SH-SY5Y (cell line): ENCODE measurements around the gene CLHC1.

Experiments
- GATA2 ChIP-seq: IDR thresholded peaks from 2 replicates; pipeline ENCODE4 v1.6.1; 2011; ENCODE audit warnings: mild to moderate bottlenecking, low read depth, low read length
- GATA3 ChIP-seq: IDR thresholded peaks from 2 replicates; pipeline ENCODE4 v1.6.1; 2011; ENCODE audit warnings: low read depth, mild to moderate bottlenecking, low read length, moderate library complexity

CLHC1 gene

DNA sequence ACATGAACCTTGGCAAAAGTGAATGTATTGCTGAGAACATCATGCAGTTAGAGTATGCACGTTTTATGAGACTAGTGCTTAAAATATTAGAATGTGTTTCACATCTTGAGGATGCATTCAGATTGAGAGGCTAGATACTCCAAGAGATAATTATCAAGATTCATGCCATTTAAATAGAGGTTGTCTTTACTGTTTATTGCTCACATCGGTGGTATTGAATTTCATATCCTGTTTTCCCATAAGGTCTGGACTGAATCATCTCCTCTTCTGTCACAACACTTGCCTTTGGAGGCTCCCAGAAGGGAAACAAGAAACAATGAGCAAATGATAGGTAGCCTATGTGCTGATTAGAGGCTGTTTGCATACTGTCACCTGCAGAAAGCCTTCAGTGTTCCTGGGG lies 83.8 kb downstream of the CLHC1 start:
- TF ChIP-seq GATA2 (no peak), GATA3 (no peak)

GRCh38 chr2:55147531-55147930 lies 84.6 kb downstream of the CLHC1 start:
- TF ChIP-seq GATA2 (no peak), GATA3 (no peak)

DNA sequence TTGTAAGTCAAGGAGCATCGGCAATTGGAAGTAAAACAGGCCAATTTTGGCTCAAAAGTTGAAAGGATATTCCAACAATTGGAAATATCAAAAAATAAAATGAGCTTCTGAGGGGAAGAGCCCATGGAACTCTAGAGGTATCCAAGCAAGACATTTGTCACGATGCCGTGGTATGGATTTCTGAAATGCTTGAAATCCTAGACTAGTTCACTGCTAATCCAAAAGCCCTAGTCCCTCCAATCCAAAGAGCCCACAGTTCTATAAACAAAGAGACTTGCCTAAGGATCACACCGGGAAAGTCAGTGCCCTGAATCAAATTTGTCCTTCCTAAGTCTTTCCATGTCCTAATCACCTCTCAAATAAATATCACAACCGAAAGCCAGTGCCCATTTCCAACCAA lies 85.1 kb downstream of the CLHC1 start:
- TF ChIP-seq GATA2 (no peak), GATA3 (no peak)

DNA sequence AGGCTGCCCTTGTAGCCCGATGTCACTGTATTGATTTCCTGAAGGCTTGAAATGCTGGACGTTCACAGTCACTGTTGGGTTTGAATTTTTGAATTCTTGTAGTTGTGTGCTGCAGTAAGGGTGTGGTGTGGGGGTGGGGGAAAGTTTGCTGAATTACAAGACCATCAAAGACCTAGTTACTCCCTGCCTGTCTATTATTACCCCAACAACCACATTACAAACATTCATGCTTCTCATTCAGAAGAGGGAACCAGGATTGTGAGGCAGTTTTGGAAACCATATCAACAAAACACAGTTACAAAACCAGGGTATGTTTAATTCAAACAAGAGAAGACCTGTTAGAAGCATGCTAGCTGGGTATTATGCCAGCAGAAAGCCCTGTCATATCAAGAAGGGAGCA lies 85.8 kb downstream of the CLHC1 start:
- TF ChIP-seq GATA2: no peak
- TF ChIP-seq GATA3: no peak

GRCh38 chr2:55144922-55145820 lies 86.9 kb downstream of the CLHC1 start:
- TF ChIP-seq GATA2 (no peak), GATA3 (no peak)

- no peak for TF ChIP-seq GATA2
- TF ChIP-seq GATA3: no peak
Observed at GRCh38 chr2:55142518-55142917, 89.6 kb downstream of the CLHC1 start.

DNA sequence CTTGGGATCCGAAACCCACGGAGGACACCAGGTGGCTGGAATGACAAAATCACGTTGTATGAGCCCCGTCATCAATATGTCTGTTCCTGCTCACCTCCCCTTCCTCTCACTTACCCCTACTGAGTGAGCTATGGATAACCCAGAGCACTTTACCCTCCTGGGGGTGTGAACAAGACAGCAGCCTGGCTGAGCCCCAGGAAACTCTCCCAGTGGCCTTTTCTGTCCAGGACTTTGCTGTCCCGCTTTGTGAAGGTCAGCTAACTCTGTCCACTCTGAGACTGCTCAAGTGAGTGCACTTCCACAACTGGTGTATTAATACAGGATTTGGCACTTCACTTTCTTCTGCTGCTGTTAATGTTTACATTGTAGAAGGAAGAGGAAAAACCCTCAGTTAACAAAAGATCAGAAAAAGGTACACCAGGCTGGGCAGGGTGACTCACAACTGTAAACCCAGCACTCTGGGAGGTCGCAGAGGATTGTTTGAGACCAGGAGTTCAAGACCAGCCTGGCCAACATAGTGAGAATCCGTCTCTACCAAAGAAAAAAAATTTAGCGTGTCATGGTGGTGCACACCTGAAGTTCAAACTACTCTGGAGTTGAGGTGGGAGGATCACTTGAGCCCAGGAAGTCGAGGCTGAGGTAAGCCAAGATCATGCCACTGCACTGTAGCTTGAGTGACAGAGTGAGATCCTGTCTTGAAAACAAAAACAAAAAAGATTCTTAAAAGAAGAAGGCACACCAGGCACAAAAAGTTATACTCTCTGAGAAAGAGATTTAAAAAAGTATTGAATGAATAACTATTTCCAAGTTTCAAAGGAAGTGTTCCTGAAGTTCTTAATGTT lies 90.3 kb downstream of the CLHC1 start:
- no peak for TF ChIP-seq GATA2
- no peak for TF ChIP-seq GATA3

- TF ChIP-seq GATA2: no peak
- no peak for TF ChIP-seq GATA3
Observed at GRCh38 chr2:55140316-55141219, 91.5 kb downstream of the CLHC1 start.

GRCh38 chr2:55139305-55139704 lies 92.8 kb downstream of the CLHC1 start:
- no peak for TF ChIP-seq GATA3
- TF ChIP-seq GATA2: no peak

- TF ChIP-seq GATA3: no peak
- no peak for TF ChIP-seq GATA2
Observed at GRCh38 chr2:55138882-55139229, 93.2 kb downstream of the CLHC1 start.

DNA sequence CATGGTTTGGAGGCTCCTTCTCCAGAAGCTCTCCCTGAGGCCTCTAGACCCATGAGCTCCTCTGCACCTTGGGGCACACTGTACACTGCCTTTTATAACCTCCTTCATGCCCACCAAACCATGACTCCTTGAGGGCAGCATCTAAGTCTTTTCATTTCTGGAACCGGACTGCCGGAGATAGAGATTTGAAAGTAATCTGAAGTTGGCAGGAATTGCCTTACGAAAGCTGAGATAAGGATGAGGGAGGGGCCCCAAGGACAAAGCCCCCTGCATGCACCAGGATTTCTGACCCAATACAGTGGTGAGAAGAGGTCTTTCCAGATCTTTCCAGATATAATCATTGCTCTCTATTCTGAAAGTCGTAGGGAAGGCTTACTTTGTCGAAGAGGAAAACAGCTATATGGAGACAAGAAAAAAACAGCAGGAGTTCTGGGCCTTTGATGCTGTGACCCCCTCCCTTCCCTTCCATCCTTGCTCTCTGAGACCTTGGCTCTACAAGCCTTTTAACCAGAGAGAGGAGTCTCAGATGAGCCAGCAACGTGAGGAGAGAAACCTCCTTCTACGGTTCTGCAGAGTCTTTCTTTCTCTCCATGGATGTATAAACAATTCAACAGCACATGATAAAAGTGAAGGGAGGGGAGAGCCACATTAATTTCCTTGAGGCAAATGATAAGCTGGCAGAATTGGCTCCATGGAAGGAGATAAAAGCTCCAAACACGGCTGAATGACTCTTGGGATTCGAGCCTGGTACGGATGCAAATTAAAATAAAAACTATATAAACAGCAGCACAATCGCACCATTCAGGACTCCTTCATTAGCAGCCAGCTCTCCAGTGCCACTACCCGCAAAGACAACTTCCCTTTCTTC lies 93.8 kb downstream of the CLHC1 start:
- TF ChIP-seq GATA2 (no peak), GATA3 (no peak)

- TF ChIP-seq GATA3 (no peak), GATA2 (no peak)
Observed at GRCh38 chr2:55137024-55137958, 94.8 kb downstream of the CLHC1 start.

DNA sequence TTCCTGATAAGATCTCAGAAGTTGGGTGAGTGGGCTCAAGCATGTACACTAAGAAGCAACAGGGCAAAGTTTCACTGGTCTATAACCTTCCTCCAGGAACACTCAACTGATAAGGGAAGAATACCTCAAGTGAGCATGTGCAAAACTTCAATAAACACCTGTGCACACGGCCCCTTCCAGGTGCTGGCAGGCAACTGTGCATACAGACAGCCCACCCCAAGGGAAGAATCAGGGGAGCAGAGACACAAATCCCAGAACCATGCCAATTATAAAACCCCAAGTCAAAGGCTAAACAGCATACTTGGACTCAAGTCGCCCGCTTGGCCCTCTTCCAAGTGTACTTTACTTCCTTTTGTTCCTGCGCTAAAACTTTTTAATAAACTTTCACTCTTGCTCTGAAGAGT lies 96.0 kb downstream of the CLHC1 start:
- TF ChIP-seq GATA2: no peak
- TF ChIP-seq GATA3: no peak
